ENCODE data around the gene OR2M4.
"Not testable (repeated sequence)": the region's sequence is repeated elsewhere in the genome, so short reads cannot be mapped to it uniquely, and the experiment has no call there.

Gene OR2M4

GRCh38 chr1:248231117-248231516 is at the start of gene OR2M4:
OR2M4 (plus strand) TSS chr1:248231417; CDS start chr1:248238929, 7,512 bp downstream.
- no peak for DNase-seq

- DNase-seq = no peak
Measured at GRCh38 chr1:248183996-248184395, 47.2 kb upstream of the OR2M4 start.

- DNase-seq = no peak
Measured at GRCh38 chr1:248187363-248187762, 43.9 kb upstream of the OR2M4 start.

DNA sequence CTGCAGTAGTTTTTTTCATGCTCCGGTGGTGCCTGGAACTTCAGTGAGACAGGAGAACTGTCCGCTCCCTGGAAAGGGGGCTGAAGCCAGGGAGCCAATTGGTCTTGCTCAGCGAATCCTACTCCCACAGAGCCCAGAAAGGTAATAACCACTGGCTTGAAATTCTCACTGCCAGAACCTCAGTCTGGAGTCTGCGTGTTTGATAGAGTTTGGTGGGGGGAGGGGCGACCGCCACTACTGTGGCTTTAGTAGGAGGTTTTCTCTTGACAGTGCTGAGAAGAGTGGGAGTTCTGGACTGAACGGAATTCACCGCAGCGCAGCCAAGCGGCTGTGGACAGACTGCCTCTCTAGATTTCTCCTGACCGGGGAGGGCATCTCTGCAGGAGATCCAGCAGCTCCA is 42.2 kb upstream of the OR2M4 start:
- DNase-seq = no peak

- DNase-seq = no peak
Measured at GRCh38 chr1:248194117-248194516, 37.1 kb upstream of the OR2M4 start.

DNA sequence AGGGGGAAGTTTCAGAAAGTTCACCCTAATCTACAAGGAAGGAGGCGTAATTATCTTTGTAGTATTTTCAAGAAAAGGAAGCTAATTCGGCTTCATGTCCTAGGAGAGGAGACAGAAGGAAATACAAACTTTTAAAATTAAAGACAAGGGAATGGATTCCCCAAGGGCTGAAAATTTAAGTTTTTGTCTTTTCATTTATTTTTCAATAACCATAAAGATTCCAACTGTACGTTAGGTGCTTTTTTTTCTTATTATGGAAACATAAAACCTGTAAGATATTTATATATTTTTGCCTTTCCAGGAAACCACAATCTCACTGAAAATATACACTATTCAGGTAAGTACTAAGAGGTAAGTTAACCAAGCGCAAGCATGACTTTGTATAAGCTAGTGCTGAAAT is 34.3 kb upstream of the OR2M4 start, which contains the start of gene OR2M3:
OR2M3 (plus strand) TSS at position 301 of the 400 bp plus-strand sequence. CDS start 5,803 bp downstream, outside the sequence.
- no peak for DNase-seq

- DNase-seq = no peak
Measured at GRCh38 chr1:248215880-248216279, 15.3 kb upstream of the OR2M4 start.

GRCh38 chr1:248225537-248225936 is 5.7 kb upstream of the OR2M4 start:
- DNase-seq = no peak

DNA sequence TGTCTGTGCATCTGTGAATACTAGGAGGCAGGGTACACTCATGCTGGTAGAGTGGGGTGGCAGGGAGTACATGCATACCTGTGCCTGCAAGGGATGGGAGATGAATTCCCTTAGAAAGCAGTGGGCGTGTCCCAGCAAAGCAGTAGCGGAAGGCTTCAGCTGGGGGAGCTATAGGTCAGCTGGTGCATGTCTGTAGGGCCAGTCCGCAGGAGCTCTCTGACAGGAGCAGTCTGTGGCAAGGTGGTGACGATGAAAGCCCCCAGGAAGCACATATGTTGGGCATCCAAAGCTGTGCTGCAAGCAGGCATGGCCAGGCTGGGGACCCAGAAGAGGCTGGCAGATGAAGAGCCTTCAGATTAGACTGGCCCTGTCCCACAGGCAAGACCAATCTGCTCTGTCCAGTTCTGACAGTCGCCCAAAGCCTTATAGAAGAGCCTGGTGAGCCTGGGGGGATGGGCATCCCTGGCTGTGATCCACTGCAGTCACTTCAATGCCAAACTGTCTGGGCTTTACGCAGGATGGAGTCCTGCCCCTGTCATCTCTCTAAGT is 1.8 kb upstream of the OR2M4 start:
- DNase-seq = no peak

- no peak for DNase-seq
Measured at GRCh38 chr1:248239478-248239877, 8.3 kb downstream of the OR2M4 start.

GRCh38 chr1:248243204-248243603 is 12.0 kb downstream of the OR2M4 start:
- peak in 1 of 2 experiments; percentile 68 for DNase-seq

DNA sequence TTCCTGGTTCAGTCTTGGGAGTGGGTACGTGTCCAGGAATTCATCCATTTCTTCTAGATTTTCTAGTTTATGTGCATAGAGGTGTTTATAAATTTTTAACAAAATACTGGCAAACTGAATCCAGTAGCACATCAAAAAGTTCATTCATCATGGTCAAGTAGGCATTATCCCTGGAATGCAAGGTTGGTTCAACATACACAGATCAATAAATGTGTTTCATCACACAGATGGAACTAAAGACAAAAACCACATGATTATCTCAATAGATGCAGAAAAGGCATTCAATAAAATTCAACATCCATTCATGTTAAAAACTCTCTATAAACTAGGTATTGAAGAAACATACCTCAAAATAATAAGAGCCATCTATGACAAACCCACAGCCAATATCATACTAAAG is 28.1 kb downstream of the OR2M4 start:
- DNase-seq = not testable (repeated sequence)

GRCh38 chr1:248268178-248268577 is 37.0 kb downstream of the OR2M4 start:
- no peak for DNase-seq

DNA sequence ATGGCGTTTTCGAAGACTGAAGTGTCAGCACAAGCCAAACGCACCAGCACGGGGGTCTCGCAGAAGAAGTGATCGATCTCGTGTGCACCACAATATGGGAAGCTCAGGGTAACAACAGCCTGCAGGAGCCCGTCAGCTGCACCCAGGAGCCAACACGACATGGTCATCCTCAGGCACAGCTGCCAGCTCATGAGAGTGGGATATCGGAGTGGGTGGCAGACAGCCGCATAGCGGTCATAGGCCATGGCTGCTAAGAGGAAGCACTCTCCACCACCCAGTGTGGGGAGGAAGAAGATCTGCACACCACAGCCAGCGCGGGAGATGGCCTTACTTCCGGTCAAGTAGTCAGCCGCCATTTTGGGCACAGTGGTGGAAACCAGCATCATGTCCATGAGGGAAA is 42.0 kb downstream of the OR2M4 start:
- not testable (repeated sequence) for DNase-seq

- DNase-seq = no peak
Measured at GRCh38 chr1:248277876-248278275, 46.7 kb downstream of the OR2M4 start, which contains the start of gene OR2T33. OR2T33 (minus strand) TSS chr1:248277976; CDS start chr1:248273814, 4,162 bp downstream.

DNA sequence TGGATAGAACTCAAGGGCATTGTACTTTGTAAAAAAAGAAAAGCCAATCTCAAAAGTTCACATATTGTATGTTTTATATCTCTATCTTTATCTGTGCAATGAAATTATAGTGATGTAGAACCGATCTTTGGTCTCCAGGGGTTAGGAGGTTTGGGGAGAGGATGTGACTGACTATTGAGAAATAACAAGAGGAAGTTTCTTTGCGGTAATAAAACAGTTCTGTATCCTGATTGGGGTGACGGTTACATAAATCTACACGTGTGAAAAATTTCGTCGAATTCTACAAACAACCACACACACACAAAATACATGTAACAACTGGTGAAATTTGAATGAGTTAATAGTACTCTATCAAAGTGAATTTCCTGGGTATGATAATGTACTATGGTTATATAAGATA is 57.2 kb downstream of the OR2M4 start:
- DNase-seq = no peak

Data from NCI-H446 (cell line).